SK-N-MC (cell line): ENCODE measurements around the gene RAD51D.

ENCODE experiments used
- EZH2 ChIP-seq: fragments of 200-600 bp; sonication (generic); IDR thresholded peaks from one replicate; pipeline ENCODE4 v1.6.1; 2017; ENCODE audit warnings: antibody characterized with exemption
- POLR2AphosphoS5 ChIP-seq: IDR thresholded peaks from 2 replicates; pipeline ENCODE4 v1.6.1; 2012; ENCODE audit warnings: mild to moderate bottlenecking, low read depth, low read length, borderline replicate concordance

- no peak for TF ChIP-seq EZH2
- no peak for TF ChIP-seq POLR2AphosphoS5
These were observed 12.4 kb upstream of the RAD51D start for GRCh38 chr17:35132099-35132498.
